LHCN-M2 (cell line): ENCODE results near the gene AMH. TPM values are rescaled to one million over a fixed set of nuclear protein-coding genes. Genes with fewer than 3 reads are reported as not detected.
A peak's percentile ranks its signal among the peaks of the same experiment; 100 is the strongest.
"Not testable (repeated sequence)": the region's sequence is repeated elsewhere in the genome, so short reads cannot be mapped to it uniquely, and the experiment has no call there.

Source experiments
- DNase-seq: peaks from one replicate; pipeline ENCODE4 v3.0.0-alpha.2; 2012; ENCODE audit warnings: low read depth
- polyA plus RNA-seq: library from polyadenylated mRNA; unstranded; fragments of >200 nt; gene quantifications from one replicate; pipeline ENCODE4 v1.2.1, GENCODE V29; 2012; ENCODE audit warnings: missing spikeins
- total RNA-seq: library from RNA; depleted of rRNA; stranded (reverse); fragments of >200 nt; gene quantifications from 2 replicates; pipeline ENCODE4 v1.2.3, GENCODE V29; 2014; rRNA removed

Gene AMH
- 13.8 and 14.1 TPM in 2 replicates for total RNA-seq
- 1.7 TPM for polyA plus RNA-seq

- DNase-seq, result no peak
Measured at GRCh38 chr19:2249010-2249866, at the start of gene AMH. AMH (plus strand) TSS chr19:2249323; CDS start chr19:2249333, 10 bp downstream.

- DNase-seq, result no peak
Measured at GRCh38 chr19:2199861-2200623, 49.1 kb upstream of the AMH start.

- not testable (repeated sequence) for DNase-seq
Measured at GRCh38 chr19:2200624-2201294, 48.4 kb upstream of the AMH start.

GRCh38 chr19:2201473-2202148 lies 47.5 kb upstream of the AMH start:
- DNase-seq, result peak; percentile 7

- no peak for DNase-seq
Measured at GRCh38 chr19:2202366-2202765, 46.8 kb upstream of the AMH start.

- DNase-seq, result no peak
Measured at GRCh38 chr19:2207008-2207407, 42.1 kb upstream of the AMH start.

- peak; percentile 88 for DNase-seq
Measured at GRCh38 chr19:2207991-2208860, 40.9 kb upstream of the AMH start.

GRCh38 chr19:2208975-2209374 lies 40.1 kb upstream of the AMH start:
- DNase-seq, result no peak

- DNase-seq, result no peak
Measured at GRCh38 chr19:2209408-2209807, 39.7 kb upstream of the AMH start.

GRCh38 chr19:2210206-2210605 lies 38.9 kb upstream of the AMH start:
- no peak for DNase-seq

GRCh38 chr19:2210987-2211740 lies 38.0 kb upstream of the AMH start:
- DNase-seq, result no peak

- DNase-seq, result no peak
Measured at GRCh38 chr19:2212861-2213711, 36.0 kb upstream of the AMH start.

- DNase-seq, result no peak
Measured at GRCh38 chr19:2213799-2214198, 35.3 kb upstream of the AMH start.

- no peak for DNase-seq
Measured at GRCh38 chr19:2214251-2214650, 34.9 kb upstream of the AMH start.

GRCh38 chr19:2215281-2215751 lies 33.8 kb upstream of the AMH start:
- no peak for DNase-seq

- no peak for DNase-seq
Measured at GRCh38 chr19:2216361-2217225, 32.5 kb upstream of the AMH start.

- DNase-seq, result no peak
Measured at GRCh38 chr19:2217591-2217990, 31.5 kb upstream of the AMH start.

GRCh38 chr19:2219726-2220125 lies 29.4 kb upstream of the AMH start:
- DNase-seq, result no peak
